ENCODE measurements around the gene PI4KA. TPM values are rescaled to one million over a fixed set of nuclear protein-coding genes. Genes with fewer than 3 reads are reported as not detected.

PI4KA gene
- total and polyA plus RNA-seq, 4 donors = 35.4 to 107 (median 50.3) TPM

GRCh38 chr22:20814221-20814808 is 44.3 kb downstream of the PI4KA start:
- TF ChIP-seq CTCF (IDR thresholded peaks at IDR 0.05; ENCODE audit: control extremely low read depth, extremely low read depth) = no peak
- 90 to 91% methylated on average over 5 of the region's 5 CpGs for WGBS, 2 donors
- Histone ChIP-seq H3K9ac (ENCODE audit: insufficient read depth in 1 of 2, low read length in 2 of 2) (no peak overlapping the region), H3K9me3 (ENCODE audit: control insufficient read depth in 4 of 4, insufficient read depth in 3 of 4, low read length in 3 of 4) (no peaks in the 10 kb centered on the region), H3K27ac (ENCODE audit: low read depth in 1 of 2, low read length in 1 of 2) (no peak overlapping the region), H3K4me3 (no peak overlapping the region), H3K27me3 (ENCODE audit: control insufficient read depth in 3 of 3, insufficient read depth in 3 of 3, low read length in 2 of 3) (no peaks in the 10 kb centered on the region), H3K4me1 (ENCODE audit: control insufficient read depth in 5 of 5, insufficient read depth in 5 of 5, low read length in 5 of 5) (peaks cover 0 to 1% (median 0%) of the 10 kb centered on the region in 5 donors), H3K36me3 (ENCODE audit: control insufficient read depth in 4 of 4, insufficient read depth in 4 of 4, low read length in 4 of 4) (peaks cover 4 to 49% (median 25%) of the 10 kb centered on the region in 4 donors)
- ATAC-seq (ENCODE audit: insufficient read depth, low FRiP score) (no peak), DNase-seq (no peak)

GRCh38 chr22:20813056-20813455 is 45.6 kb downstream of the PI4KA start:
- H3K4me1 ChIP-seq (ENCODE audit: control insufficient read depth in 5 of 5, insufficient read depth in 5 of 5, low read length in 5 of 5) = peaks cover 0 to 1% (median 0%) of the 10 kb centered on the region in 5 donors
- H3K4me3 ChIP-seq = no peak overlapping the region
- DNase-seq (no peak), ATAC-seq (ENCODE audit: insufficient read depth, low FRiP score) (no peak)
- no peak overlapping the region for H3K27ac ChIP-seq (ENCODE audit: low read depth in 1 of 2, low read length in 1 of 2)
- H3K27me3 ChIP-seq (ENCODE audit: control insufficient read depth in 3 of 3, insufficient read depth in 3 of 3, low read length in 2 of 3) = no peaks in the 10 kb centered on the region
- H3K9ac ChIP-seq (ENCODE audit: insufficient read depth in 1 of 2, low read length in 2 of 2) = no peak overlapping the region
- no peak for TF ChIP-seq CTCF (IDR thresholded peaks at IDR 0.05; ENCODE audit: control extremely low read depth, extremely low read depth)
- H3K9me3 ChIP-seq (ENCODE audit: control insufficient read depth in 4 of 4, insufficient read depth in 3 of 4, low read length in 3 of 4) = no peaks in the 10 kb centered on the region
- 95 to 98% methylated on average over 4 of the region's 4 CpGs for WGBS, 2 donors
- peaks cover 4 to 43% (median 25%) of the 10 kb centered on the region in 4 donors for H3K36me3 ChIP-seq (ENCODE audit: control insufficient read depth in 4 of 4, insufficient read depth in 4 of 4, low read length in 4 of 4)

- no peak overlapping the region for H3K27ac ChIP-seq (ENCODE audit: low read depth in 1 of 2, low read length in 1 of 2)
- no peak for ATAC-seq (ENCODE audit: insufficient read depth, low FRiP score)
- no peaks in the 10 kb centered on the region for H3K9me3 ChIP-seq (ENCODE audit: control insufficient read depth in 4 of 4, insufficient read depth in 3 of 4, low read length in 3 of 4)
- H3K4me3 ChIP-seq = no peak overlapping the region
- peaks cover 7 to 45% (median 27%) of the 10 kb centered on the region in 4 donors for H3K36me3 ChIP-seq (ENCODE audit: control insufficient read depth in 4 of 4, insufficient read depth in 4 of 4, low read length in 4 of 4)
- H3K4me1 ChIP-seq (ENCODE audit: control insufficient read depth in 5 of 5, insufficient read depth in 5 of 5, low read length in 5 of 5) = peaks cover 0 to 1% (median 0%) of the 10 kb centered on the region in 5 donors
- no peaks in the 10 kb centered on the region for H3K27me3 ChIP-seq (ENCODE audit: control insufficient read depth in 3 of 3, insufficient read depth in 3 of 3, low read length in 2 of 3)
- no peak overlapping the region for H3K9ac ChIP-seq (ENCODE audit: insufficient read depth in 1 of 2, low read length in 2 of 2)
- TF ChIP-seq CTCF (IDR thresholded peaks at IDR 0.05; ENCODE audit: control extremely low read depth, extremely low read depth) = no peak
- 93 to 98% methylated on average over 5 of the region's 5 CpGs for WGBS, 2 donors
- DNase-seq = no peak
These were observed 46.5 kb downstream of the PI4KA start for GRCh38 chr22:20811971-20812660.

All from lung (tissue), 12 donors.